IPS-20b (cell line): ENCODE data around the gene SMAGP.
"Not testable (repeated sequence)": the region's sequence is repeated elsewhere in the genome, so short reads cannot be mapped to it uniquely, and the experiment has no call there.

ENCODE experiments used
- H3K27ac ChIP-seq: one replicate; pipeline ENCODE4 v1.5.1; 2013; ENCODE audit warnings: low read length
- H3K27me3 ChIP-seq: 2 replicates; pipeline ENCODE4 v1.6.1; 2013; ENCODE audit warnings: mild to moderate bottlenecking, low read length, inconsistent platforms; ENCODE audit not compliant: insufficient read depth
- H3K36me3 ChIP-seq: 2 replicates; pipeline ENCODE4 v1.6.1; 2013; ENCODE audit warnings: low read depth, mild to moderate bottlenecking, inconsistent platforms, low read length, moderate library complexity; ENCODE audit not compliant: insufficient read depth
- H3K4me1 ChIP-seq: 2 replicates; pipeline ENCODE4 v1.6.1; 2013; ENCODE audit warnings: mild to moderate bottlenecking, control low read depth, inconsistent platforms, low read length, moderate library complexity; ENCODE audit not compliant: insufficient read depth
- H3K4me3 ChIP-seq: 2 replicates; pipeline ENCODE4 v1.5.1; 2013; ENCODE audit warnings: mild to moderate bottlenecking, low read length, inconsistent platforms
- H3K9ac ChIP-seq: 2 replicates; pipeline ENCODE4 v1.6.1; 2013; ENCODE audit warnings: low read depth, mild to moderate bottlenecking, inconsistent platforms, low read length, moderate library complexity
- H3K9me3 ChIP-seq: 2 replicates; pipeline ENCODE4 v1.6.1; 2013; ENCODE audit warnings: mild to moderate bottlenecking, low read depth, low read length, inconsistent platforms; ENCODE audit not compliant: insufficient read depth

SMAGP gene

DNA sequence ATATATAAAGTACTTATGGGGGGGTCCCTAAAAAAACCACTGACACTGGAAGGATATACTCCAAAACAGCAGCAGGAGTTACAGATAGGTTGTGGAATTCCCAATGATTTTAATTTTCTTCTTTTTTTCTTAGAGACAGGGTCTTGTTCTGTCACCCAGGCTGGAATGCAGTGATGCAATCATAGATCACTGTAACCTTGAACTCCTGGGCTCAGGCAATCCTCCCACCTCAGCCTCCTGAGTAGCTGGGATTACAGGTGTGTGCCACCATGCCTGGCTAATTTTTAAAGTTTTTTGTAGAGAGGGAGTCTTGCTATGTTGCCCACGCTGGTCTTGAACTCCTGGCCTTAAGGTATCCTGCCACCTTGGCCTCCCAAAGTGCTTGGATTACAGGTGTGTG, 10.6 kb downstream of the SMAGP start:
- not testable (repeated sequence) for H3K36me3 ChIP-seq, H3K9ac ChIP-seq, H3K27ac ChIP-seq, H3K27me3 ChIP-seq, H3K9me3 ChIP-seq, H3K4me3 ChIP-seq, H3K4me1 ChIP-seq

DNA sequence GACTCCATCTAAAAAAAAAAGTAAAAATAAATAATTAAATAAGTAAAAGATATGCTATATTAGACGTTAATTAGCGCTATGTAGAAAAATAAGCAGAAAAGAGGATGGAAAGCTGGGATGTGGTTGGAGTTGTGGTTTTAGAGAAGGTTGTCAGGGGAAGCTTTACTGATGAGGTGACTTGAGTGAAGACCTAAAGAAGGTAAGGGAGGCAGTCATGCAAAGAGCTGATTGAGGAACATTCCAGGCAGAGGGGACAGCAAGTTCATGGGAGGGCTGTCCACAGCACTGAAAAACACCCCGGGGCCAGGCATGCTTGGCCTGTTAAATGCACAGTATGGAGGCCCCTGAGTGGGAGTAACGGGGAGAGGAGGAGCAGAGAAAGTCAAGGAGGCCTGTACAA, 15.7 kb downstream of the SMAGP start:
- Histone ChIP-seq H3K9ac (no peak overlapping the region; the same call in 1 of the 2 replicates), H3K4me3 (no peak overlapping the region), H3K9me3 (no peaks in the 10 kb centered on the region), H3K36me3 (no peaks in the 10 kb centered on the region), H3K27ac (no peak overlapping the region), H3K27me3 (no peaks in the 10 kb centered on the region), H3K4me1 (no peaks in the 10 kb centered on the region; the same call in 1 of the 2 replicates)

DNA sequence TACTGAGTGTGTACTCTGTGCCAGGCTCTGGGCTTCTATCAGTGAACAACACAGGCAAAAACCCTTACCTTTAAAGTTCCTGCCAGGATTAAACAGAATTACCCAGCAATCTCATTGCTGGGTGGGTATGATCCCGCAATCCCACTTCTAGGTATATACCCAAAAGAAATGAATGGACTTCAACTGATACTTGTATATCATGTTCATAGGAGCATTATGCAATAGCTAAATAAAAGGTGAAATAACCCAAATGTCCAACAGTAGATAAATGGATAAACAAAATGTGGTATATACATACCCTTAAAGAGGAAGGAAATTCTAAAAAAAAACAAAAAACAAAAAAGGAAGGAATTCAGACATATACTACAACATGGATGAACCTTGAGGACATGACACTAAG, 16.9 kb downstream of the SMAGP start:
- Histone ChIP-seq H3K4me3 (no peak overlapping the region), H3K9me3 (no peaks in the 10 kb centered on the region), H3K27ac (no peak overlapping the region), H3K4me1 (peaks cover 2% of the 10 kb centered on the region; the same call in 1 of the 2 replicates), H3K9ac (peak overlapping the region; percentile 64), H3K36me3 (no peaks in the 10 kb centered on the region), H3K27me3 (no peaks in the 10 kb centered on the region)

DNA sequence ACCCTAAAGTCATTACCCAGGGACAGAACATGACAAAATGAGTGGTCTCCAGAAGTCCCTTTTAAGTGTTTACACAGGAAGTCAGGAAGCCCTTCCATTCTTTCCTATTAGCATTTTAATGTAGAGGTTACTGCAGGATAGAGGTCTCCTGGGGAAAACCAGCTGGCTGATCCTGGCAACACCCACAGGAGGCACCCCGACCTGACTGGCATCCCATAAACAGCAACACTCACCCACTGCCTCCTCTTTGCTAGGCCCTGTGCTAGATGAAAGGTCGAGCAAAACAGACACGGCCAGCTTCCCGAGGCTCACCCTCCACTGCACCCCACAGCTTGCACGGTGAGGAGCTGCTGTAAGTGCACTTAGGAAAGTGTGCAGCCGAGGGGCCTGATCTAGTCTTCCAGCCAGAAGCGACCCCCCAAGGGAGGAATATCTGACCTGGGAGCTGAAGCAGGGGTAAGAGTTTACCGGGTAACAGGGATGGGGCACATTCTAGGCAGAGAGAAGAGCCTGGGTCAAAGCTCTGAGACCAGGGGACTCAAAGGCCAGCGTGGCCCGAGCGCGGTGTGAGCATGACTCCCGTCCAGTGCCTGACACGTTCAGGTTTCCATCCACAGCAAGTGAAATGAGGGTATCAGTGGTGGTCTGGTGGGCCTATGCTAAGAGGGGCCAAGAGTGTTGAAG, 22.6 kb downstream of the SMAGP start:
- Histone ChIP-seq H3K36me3 (peaks cover 27% of the 10 kb centered on the region), H3K4me1 (peaks cover 23% of the 10 kb centered on the region), H3K9ac (peak overlapping the region; percentile 60; the same call in 1 of the 2 replicates), H3K9me3 (no peaks in the 10 kb centered on the region), H3K27me3 (no peaks in the 10 kb centered on the region), H3K27ac (peak overlapping the region; percentile 86), H3K4me3 (peak overlapping the region; percentile 36; the same call in 1 of the 2 replicates)

DNA sequence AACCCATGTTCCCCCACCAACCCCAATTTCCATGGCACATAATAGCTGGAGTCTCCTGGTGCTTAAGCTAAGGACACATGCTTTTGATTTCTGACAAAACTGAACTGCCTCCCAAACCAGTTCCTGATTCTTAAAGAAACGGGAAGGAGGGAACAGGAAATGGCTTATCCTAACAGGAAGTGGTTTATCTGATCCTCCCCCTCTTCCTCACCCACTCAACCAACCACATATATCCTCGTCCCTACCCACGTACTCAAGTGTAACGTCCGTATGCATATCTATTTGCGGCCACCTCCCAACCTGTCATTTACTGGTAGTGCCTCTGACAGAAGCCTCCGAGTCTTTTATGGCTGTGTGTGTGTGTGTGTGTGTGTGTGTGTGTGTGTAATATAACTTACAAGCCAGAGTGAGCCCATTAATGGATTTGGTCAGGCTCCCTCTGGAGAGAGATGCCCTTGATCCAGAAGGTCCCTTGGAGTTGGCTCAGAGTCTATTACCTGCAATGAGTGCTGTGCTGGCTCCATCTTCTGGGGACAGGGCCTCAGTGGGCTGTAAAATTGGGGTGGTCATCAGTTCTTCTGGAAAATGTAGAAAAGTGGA, 23.9 kb downstream of the SMAGP start:
- Histone ChIP-seq H3K4me1 (peaks cover 23% of the 10 kb centered on the region), H3K27ac (no peak overlapping the region), H3K4me3 (no peak overlapping the region), H3K36me3 (peaks cover 39% of the 10 kb centered on the region), H3K9me3 (no peaks in the 10 kb centered on the region), H3K27me3 (no peaks in the 10 kb centered on the region), H3K9ac (peak overlapping the region; percentile 4; the same call in 1 of the 2 replicates)

DNA sequence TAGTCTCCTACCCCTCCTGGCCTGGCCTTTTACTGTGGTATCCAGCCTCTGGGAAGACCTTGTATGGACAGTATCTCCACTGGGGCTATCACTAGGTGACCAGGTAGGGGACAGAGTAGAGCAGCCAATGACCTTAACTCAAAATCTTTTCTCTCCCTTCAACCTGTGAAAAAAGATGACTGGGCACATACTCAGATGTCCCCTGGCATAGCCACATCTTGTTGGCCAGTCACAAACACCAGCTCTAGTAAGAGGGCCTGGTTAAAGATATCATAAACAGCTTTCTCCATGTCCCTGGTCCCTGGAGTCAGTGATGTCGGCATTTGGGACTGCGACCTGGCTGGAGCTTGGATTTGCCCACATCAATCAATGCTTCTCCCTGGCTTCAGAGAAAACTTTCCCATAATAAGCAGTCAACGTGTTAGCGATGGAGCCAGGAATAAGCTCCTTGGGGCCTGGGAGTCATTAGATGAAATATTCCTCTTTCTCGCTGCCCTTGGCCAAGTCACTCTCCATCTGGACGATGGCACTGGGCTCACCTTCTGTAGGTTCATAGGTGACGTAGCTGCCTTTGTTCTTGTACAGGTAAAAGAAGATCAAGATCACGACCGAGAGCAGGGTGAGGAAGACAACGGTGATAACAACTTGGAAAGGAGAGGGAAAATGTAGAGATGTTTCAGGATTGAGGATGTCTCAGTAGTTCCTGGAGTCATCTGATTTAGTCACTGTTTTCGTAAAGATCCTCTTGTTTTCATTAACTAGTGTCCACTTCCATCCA, 24.6 kb downstream of the SMAGP start:
- peaks cover 46% of the 10 kb centered on the region for H3K36me3 ChIP-seq
- H3K9me3 ChIP-seq: no peaks in the 10 kb centered on the region
- no peak overlapping the region for H3K9ac ChIP-seq
- no peaks in the 10 kb centered on the region for H3K27me3 ChIP-seq
- H3K4me1 ChIP-seq: peaks cover 23% of the 10 kb centered on the region
- no peak overlapping the region for H3K4me3 ChIP-seq
- H3K27ac ChIP-seq: no peak overlapping the region

DNA sequence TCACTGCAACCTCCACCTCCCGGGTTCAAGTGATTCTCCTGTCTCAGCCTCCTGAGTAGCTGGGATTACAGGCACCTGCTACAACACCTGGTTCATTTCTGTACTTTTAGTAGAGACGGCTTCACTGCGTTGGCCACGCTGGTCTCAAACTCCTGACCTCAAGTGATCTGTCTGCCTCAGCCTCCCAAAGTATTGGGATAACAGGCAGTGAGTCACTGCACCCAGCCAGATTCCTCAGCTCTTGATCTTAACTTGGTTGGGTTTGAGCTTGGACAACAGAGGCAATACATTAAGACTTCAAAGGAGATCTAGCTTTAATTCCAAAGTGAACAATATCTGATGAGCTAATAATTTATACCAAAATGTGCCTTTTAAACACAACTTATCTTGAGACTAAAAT, 25.9 kb downstream of the SMAGP start:
- peaks cover 55% of the 10 kb centered on the region for H3K36me3 ChIP-seq
- peaks cover 28% of the 10 kb centered on the region for H3K4me1 ChIP-seq
- no peaks in the 10 kb centered on the region for H3K27me3 ChIP-seq
- H3K9ac ChIP-seq: no peak overlapping the region
- H3K9me3 ChIP-seq: no peaks in the 10 kb centered on the region
- H3K4me3 ChIP-seq: no peak overlapping the region
- no peak overlapping the region for H3K27ac ChIP-seq

DNA sequence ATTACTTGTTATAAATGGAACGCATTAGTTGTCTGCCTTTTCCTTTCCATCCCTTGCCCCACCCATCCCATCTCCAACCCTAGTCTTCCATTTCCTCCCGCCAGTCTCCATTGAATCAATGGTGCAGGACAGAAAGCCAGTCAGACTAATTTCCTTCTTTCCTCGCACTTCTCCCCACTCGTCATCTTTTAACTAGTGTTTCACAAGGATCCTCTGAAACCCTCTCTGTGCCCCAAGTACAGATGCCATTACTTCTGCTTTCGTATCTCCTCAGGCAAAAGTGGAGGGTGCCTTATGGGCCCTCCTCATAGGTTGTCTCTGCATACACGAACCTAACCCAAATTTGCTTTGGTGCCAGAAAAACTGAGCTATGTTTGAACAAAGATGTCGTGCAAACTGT, 27.3 kb downstream of the SMAGP start:
- Histone ChIP-seq H3K4me1 (peaks cover 23% of the 10 kb centered on the region), H3K9ac (no peak overlapping the region), H3K27me3 (no peaks in the 10 kb centered on the region), H3K36me3 (peaks cover 55% of the 10 kb centered on the region), H3K4me3 (no peak overlapping the region), H3K9me3 (no peaks in the 10 kb centered on the region), H3K27ac (no peak overlapping the region)

DNA sequence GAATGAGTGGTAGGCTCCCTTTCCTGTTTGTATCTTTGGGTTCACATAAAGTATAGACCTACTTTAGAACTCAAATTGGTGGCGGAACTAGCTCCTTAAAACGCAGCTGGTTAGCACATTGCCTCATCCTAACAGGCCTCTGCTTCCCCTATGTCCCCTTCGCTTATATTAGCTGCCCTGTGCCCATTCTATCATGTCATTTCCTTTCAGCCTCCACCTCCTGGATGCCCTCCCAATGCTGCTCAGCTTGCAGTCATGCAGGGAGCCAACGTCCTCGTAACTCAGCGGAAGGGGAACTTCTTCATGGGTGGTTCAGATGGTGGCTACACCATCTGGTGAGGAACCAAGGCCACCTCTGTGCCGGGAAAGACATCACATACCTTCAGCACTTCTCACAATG, 28.1 kb downstream of the SMAGP start:
- no peaks in the 10 kb centered on the region for H3K27me3 ChIP-seq
- peaks cover 15% of the 10 kb centered on the region for H3K4me1 ChIP-seq
- H3K4me3 ChIP-seq: no peak overlapping the region
- H3K9ac ChIP-seq: no peak overlapping the region
- H3K27ac ChIP-seq: no peak overlapping the region
- peaks cover 55% of the 10 kb centered on the region for H3K36me3 ChIP-seq
- no peaks in the 10 kb centered on the region for H3K9me3 ChIP-seq

DNA sequence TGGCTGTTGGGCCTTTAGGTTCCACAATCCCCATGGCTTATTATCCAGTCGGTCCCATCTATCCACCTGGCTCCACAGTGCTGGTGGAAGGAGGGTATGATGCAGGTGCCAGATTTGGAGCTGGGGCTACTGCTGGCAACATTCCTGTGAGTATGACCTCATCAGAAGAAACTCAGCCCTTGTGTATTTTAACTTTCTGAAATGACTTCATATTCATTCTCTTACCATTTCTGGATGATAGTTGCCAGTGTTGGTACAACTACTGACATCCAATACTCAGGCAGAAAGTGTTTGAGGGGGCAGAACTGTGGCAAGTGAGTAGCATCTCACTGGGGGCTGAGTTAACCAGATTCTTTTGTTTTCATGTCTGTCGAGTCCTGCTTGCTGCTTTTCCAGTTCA, 29.2 kb downstream of the SMAGP start:
- Histone ChIP-seq H3K27ac (no peak overlapping the region), H3K4me3 (no peak overlapping the region), H3K9me3 (no peaks in the 10 kb centered on the region), H3K4me1 (peaks cover 6% of the 10 kb centered on the region), H3K9ac (no peak overlapping the region), H3K36me3 (peaks cover 55% of the 10 kb centered on the region), H3K27me3 (no peaks in the 10 kb centered on the region)

DNA sequence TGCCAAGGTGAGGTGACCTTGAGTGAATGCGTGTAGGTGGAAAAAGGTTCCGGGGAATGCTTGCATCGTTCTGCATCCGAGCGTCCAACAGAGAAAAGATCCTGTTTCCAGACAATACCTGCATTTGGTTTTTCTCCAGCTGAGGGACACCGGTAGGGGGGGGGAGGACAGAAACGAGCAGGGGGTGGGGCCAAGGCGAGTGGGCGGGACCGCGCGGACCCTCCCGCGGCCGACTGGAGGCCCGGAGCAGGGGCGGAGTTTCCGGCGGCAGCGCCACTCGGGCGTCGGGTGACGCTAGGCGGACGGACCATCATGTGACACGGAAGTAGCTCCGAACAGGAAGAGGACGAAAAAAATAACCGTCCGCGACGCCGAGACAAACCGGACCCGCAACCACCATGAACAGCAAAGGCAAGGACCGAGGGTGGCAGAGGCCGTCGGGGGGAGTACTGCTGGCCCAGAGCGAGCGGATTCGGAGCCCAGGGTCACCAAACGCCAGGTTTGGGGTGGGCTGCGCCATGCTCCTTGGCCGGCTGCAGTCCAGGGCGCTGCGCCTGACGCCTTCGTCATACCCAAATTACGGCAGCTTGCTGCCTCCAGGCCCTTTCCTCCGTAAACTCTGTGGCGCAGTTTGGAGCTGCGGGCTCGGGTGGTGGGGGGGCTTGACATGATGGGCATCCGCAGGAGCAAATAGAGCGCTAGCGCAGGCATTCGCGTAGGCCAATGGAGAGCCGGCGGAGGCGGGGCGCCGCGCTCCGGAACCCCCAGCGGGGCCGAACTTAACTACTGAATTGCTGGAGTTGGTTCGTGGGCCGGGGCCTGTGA, 31.5 kb downstream of the SMAGP start, which contains the start of gene DAZAP2:
TSS of gene DAZAP2 (plus strand) at position 317 of the 825 bp plus-strand sequence. CDS start at position 399, 82 bp downstream.
- no peaks in the 10 kb centered on the region for H3K27me3 ChIP-seq
- H3K9ac ChIP-seq: peak within 1 kb of the TSS; percentile 100
- H3K27ac ChIP-seq: peak within 1 kb of the TSS; percentile 98
- H3K9me3 ChIP-seq: no peaks in the 10 kb centered on the region
- H3K4me3 ChIP-seq: peak within 1 kb of the TSS; percentile 99
- peaks cover 5% of the 10 kb centered on the region; the same call in 1 of the 2 replicates for H3K4me1 ChIP-seq
- H3K36me3 ChIP-seq: peaks cover 38% of the 10 kb centered on the region
